ENCODE measurements around the gene ZP2. TPM values are rescaled to one million over a fixed set of nuclear protein-coding genes. Genes with fewer than 3 reads are reported as not detected.
"Not testable (repeated sequence)": the region's sequence is repeated elsewhere in the genome, so short reads cannot be mapped to it uniquely, and the experiment has no call there.

The ZP2 gene
- polyA plus RNA-seq, 4 donors: 0.07 to 0.23 (median 0.11) TPM

- no peak for DNase-seq (ENCODE audit: low read depth in 4 of 4, low spot score in 3 of 4)
Observed at GRCh38 chr16:21179126-21179982, 32.0 kb downstream of the ZP2 start.

- DNase-seq (ENCODE audit: low read depth in 4 of 4, low spot score in 3 of 4): no peak
Observed at GRCh38 chr16:21175397-21175796, 36.0 kb downstream of the ZP2 start.

GRCh38 chr16:21172650-21173049 lies 38.7 kb downstream of the ZP2 start:
- no peak for DNase-seq (ENCODE audit: low read depth in 4 of 4, low spot score in 3 of 4)

- DNase-seq (ENCODE audit: low read depth in 4 of 4, low spot score in 3 of 4): not testable (repeated sequence)
Observed at GRCh38 chr16:21170116-21170515, 41.3 kb downstream of the ZP2 start.

- DNase-seq (ENCODE audit: low read depth in 4 of 4, low spot score in 3 of 4): no peak
Observed at GRCh38 chr16:21169249-21169981, 42.0 kb downstream of the ZP2 start.

- no peak for DNase-seq (ENCODE audit: low read depth in 4 of 4, low spot score in 3 of 4)
Observed at GRCh38 chr16:21167929-21168602, 43.3 kb downstream of the ZP2 start.

GRCh38 chr16:21167360-21167759 lies 44.0 kb downstream of the ZP2 start:
- no peak for DNase-seq (ENCODE audit: low read depth in 4 of 4, low spot score in 3 of 4)

GRCh38 chr16:21166561-21166961 lies 44.8 kb downstream of the ZP2 start:
- no peak for DNase-seq (ENCODE audit: low read depth in 4 of 4, low spot score in 3 of 4)

- no peak for DNase-seq (ENCODE audit: low read depth in 4 of 4, low spot score in 3 of 4)
Observed at GRCh38 chr16:21164521-21165168, 46.7 kb downstream of the ZP2 start.

GRCh38 chr16:21163576-21163975 lies 47.8 kb downstream of the ZP2 start:
- no peak for DNase-seq (ENCODE audit: low read depth in 4 of 4, low spot score in 3 of 4)

- DNase-seq (ENCODE audit: low read depth in 4 of 4, low spot score in 3 of 4): no peak
Observed at GRCh38 chr16:21162661-21163151, 48.7 kb downstream of the ZP2 start.

GRCh38 chr16:21161211-21161610 lies 50.2 kb downstream of the ZP2 start:
- DNase-seq (ENCODE audit: low read depth in 4 of 4, low spot score in 3 of 4): no peak

GRCh38 chr16:21160276-21160675 lies 51.1 kb downstream of the ZP2 start:
- DNase-seq (ENCODE audit: low read depth in 4 of 4, low spot score in 3 of 4): no peak

- no peak for DNase-seq (ENCODE audit: low read depth in 4 of 4, low spot score in 3 of 4)
Observed at GRCh38 chr16:21159281-21159951, 52.0 kb downstream of the ZP2 start.

- DNase-seq (ENCODE audit: low read depth in 4 of 4, low spot score in 3 of 4): no peak
Observed at GRCh38 chr16:21158208-21159110, 52.9 kb downstream of the ZP2 start, which contains the start of gene LDAF1. TSS of gene LDAF1 (plus strand) at chr16:21158674. CDS start at chr16:21161183, 2,509 bp downstream.

GRCh38 chr16:21157632-21158031 lies 53.7 kb downstream of the ZP2 start:
- DNase-seq (ENCODE audit: low read depth in 4 of 4, low spot score in 3 of 4): no peak

- no peak for DNase-seq (ENCODE audit: low read depth in 4 of 4, low spot score in 3 of 4)
Observed at GRCh38 chr16:21156767-21157467, 54.5 kb downstream of the ZP2 start.

- DNase-seq (ENCODE audit: low read depth in 4 of 4, low spot score in 3 of 4): not testable (repeated sequence)
Observed at GRCh38 chr16:21156011-21156410, 55.4 kb downstream of the ZP2 start.
